Liver (tissue), 3 donors: ENCODE data around the gene MYH14.

Experiments used
- ATF3 ChIP-seq: IDR thresholded peaks from 2 replicates; pipeline ENCODE4 v1.6.1; 2016; ENCODE audit warnings: antibody characterized with exemption
- CTCF ChIP-seq: fragments of 150-350 bp; IDR thresholded peaks from 2 replicates; pipeline ENCODE4 v1.5.1; 2017; ENCODE audit warnings: improper control_type of control experiment, low read depth, low read length; ENCODE audit not compliant: missing input control
- EGR1 ChIP-seq, 2 donors: IDR thresholded peaks; 2 replicates each; pipeline ENCODE4 v1.6.1; 2016 to 2018; ENCODE audit warnings: antibody characterized with exemption in 2 of 2, low read depth in 2 of 2
- FOXA1 ChIP-seq: IDR thresholded peaks from 2 replicates; pipeline ENCODE4 v1.6.1; 2016; ENCODE audit warnings: antibody characterized with exemption
- JUND ChIP-seq, 2 donors: IDR thresholded peaks; 2 replicates each; pipeline ENCODE4 v1.6.1; 2016; ENCODE audit warnings: antibody characterized with exemption in 2 of 2
- MAX ChIP-seq: IDR thresholded peaks from 2 replicates; pipeline ENCODE4 v1.6.1; 2016; ENCODE audit warnings: antibody characterized with exemption
- RAD21 ChIP-seq, 2 donors: IDR thresholded peaks; 2 replicates each; pipeline ENCODE4 v1.6.1; 2016; ENCODE audit warnings: antibody characterized with exemption in 2 of 2, mild to moderate bottlenecking in 2 of 2
- REST ChIP-seq: IDR thresholded peaks from 2 replicates; pipeline ENCODE4 v1.6.1; 2016; ENCODE audit warnings: antibody characterized with exemption, mild to moderate bottlenecking
- RXRA ChIP-seq, 2 donors: IDR thresholded peaks; 2 replicates each; pipeline ENCODE4 v1.6.1; 2017 to 2018; ENCODE audit warnings: antibody characterized with exemption in 2 of 2, mild to moderate bottlenecking in 1 of 2
- SP1 ChIP-seq: IDR thresholded peaks from 2 replicates; pipeline ENCODE4 v1.6.1; 2018; ENCODE audit warnings: antibody characterized with exemption, mild to moderate bottlenecking
- TAF1 ChIP-seq: conservative IDR thresholded peaks from 2 replicates; pipeline ENCODE4 v1.6.1; 2016; ENCODE audit warnings: antibody characterized with exemption, mild to moderate bottlenecking
- YY1 ChIP-seq: IDR thresholded peaks from 2 replicates; pipeline ENCODE4 v1.6.1; 2016; ENCODE audit warnings: antibody characterized with exemption, mild to moderate bottlenecking
- donor health status: healthy.
- donor health status: healthy.

- TF ChIP-seq CTCF (no peak), RAD21 (IDR thresholded peaks at IDR 0.05) (no peak), YY1 (no peak), MAX (no peak), SP1 (no peak), TAF1 (no peak), JUND (IDR thresholded peaks at IDR 0.05) (no peak), REST (no peak), ATF3 (no peak), EGR1 (IDR thresholded peaks at IDR 0.05; ENCODE audit: low read depth in 2 of 2) (no peak), FOXA1 (no peak), RXRA (IDR thresholded peaks at IDR 0.05) (no peak)
These were observed 30.0 kb downstream of the MYH14 start for GRCh38 chr19:50233308-50233910.
